GM21825 (cell line): ENCODE results near the gene CD52.
"Not testable (repeated sequence)": the region's sequence is repeated elsewhere in the genome, so short reads cannot be mapped to it uniquely, and the experiment has no call there.

Experiments
- ATAC-seq: cut with Tn5 transposase; IDR thresholded peaks from one replicate; pipeline ENCODE4 v1.9.1; 2021; ENCODE audit warnings: mild to moderate bottlenecking, moderate library complexity; ENCODE audit not compliant: unreplicated experiment

Gene CD52

DNA sequence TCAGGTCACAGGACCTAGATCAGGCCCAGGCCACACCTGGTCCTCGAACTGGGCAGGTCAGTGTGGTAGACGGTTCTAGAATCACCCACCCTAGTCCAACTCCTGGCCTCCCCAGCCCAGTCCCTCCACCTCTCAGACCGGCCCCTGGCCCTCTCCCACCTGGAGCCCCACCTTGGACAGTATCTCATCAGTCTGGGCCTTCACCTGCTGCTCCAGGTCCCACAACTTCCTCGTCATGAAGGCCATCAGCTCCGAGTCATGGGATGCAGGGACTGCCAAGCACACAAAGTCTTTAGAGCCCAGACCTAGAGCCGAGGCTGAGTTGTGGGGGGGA, 20.0 kb upstream of the CD52 start:
- ATAC-seq: no peak

DNA sequence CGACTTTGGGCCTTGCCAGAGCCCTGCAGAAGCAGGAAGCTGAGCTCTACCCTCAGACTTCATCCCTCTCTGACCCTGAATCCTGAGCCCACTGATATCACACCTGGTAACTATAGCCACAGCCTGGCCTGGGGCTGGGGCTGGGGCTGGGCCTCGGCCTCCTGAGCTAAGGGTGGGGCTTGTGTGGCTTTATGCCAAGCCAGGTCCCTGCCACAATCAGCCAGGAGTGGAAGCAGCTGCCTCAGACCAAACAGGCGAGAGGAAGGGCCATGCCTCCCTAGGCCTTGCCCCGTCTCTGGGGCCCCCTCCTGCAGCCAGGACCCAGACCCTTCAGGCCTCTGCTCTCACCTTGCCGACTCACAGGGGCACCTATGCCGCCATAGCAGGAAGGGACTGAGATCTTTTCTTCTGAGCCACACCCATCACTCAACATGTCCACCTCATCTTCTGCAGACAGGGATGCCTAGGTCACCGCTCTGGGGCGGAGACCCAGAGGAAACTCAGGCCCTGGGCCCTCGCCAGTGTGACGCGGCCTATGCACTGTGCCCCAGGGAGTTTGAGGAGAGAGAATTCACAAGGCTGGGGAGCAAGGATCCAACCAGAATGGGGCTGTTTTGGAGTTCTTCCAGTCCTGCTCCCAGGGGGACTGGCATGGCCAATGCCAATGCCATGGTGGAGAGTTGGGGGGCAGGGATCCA, 17.0 kb upstream of the CD52 start:
- no peak for ATAC-seq

DNA sequence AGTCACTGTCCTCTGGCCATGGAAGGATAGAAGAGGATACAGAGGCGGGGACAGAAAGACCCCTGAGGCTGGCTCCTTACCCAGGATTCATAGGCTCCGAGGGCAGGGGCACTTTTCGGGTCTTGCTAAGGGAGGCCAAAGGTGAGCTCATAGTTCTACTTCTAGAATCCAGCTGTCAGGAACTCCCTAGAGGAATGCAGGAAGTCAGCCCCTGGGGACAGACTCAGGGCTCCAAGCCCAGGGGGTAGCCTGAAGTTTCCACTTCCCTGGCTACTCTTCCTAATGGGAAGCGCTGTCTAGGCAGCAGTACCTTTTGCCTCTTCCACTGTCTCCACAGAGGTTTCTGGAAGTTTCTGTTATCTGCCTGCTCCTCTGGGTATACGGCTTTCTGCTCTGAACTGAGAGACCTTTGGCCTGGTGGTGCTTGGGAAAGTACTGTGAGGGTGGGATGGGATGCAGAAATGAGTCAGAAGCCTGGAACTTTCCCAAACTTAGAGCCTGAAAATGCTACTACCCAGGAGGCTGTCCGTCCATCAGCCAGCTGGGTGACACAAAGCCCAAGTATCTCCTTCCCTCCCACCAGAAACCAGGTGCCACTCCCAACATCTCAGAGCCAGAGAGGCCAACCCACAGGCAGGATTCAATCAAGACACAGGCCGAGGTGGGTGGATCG, 14.9 kb upstream of the CD52 start:
- no peak for ATAC-seq

DNA sequence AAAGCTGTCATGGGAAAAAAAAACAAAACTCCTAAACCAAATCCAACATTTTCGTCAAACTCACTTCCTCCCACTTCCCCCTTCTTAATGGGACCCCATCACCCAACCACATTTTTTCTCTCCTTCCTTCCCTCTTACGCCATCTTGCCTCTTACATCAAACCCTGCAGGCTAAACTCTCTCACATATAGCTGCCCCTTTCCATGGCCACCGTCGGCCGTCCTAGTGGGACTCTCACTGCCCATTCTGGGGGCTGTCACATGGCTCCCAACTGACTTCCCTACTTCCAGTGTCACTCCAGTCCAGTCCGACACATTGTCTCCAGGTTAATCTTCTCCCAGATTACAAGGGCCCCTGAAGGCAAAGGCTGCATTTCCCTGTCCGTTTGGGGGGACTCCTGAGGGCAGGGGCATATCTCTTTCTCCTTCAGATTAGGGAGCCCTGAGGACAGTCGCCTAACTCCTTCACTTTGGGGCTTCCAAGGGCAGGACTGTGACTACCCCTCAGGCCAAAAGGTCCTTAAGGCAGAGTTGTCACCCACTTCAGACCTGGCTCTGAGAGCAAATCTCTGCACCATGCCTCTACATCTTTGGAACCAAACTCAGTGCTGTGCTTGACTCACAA, 12.0 kb upstream of the CD52 start:
- ATAC-seq: peak; percentile 4

DNA sequence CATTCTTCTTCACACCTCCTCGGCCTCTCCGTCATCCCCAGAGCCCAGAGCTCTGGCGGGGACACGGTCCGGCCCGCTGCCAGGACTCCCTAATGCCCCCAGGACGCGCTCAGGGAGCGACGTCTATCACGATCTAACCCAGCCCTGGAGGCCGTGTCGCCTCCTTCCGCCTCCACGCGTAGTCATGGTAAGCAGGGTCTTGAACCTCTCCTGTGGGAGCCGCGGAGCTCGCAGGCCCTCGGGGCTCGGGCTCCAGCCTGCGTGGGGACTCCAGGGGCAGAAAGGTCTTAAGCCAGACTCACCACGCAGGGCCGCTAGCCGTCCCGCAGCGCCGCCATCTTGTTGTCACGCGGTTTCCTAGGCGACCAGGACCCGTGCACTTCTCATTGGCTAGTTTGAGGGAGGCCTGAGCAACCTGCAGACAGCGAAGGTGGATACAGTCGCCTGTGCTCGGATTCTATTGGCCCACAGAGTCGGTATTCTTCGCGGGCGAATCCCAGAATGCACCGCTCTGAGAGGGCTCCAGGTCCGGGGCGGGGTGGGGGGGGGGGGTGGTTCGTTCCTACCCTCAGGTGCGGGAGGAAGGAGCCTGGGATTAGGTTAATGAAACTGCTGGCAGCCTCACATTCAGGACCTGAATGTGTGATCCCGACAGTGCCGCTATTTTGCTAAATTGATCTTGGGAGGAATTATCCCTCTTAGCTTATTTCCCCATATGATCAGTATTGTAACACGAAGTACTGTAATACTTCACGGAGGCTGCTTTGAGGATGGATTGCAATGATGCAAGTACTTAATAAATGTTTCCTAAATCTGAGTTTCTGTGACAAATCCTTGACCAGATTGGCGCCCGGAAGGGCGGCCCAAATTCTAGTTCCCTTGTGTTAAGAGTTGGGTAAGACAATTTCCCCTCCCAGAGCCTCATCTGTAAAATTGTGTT, 11.2 kb upstream of the CD52 start, which contains the start of gene UBXN11:
UBXN11 (minus strand) TSS at position 347 of the 940 bp plus-strand sequence. CDS start 3,753 bp downstream, outside the sequence.
- peak; percentile 97 for ATAC-seq

DNA sequence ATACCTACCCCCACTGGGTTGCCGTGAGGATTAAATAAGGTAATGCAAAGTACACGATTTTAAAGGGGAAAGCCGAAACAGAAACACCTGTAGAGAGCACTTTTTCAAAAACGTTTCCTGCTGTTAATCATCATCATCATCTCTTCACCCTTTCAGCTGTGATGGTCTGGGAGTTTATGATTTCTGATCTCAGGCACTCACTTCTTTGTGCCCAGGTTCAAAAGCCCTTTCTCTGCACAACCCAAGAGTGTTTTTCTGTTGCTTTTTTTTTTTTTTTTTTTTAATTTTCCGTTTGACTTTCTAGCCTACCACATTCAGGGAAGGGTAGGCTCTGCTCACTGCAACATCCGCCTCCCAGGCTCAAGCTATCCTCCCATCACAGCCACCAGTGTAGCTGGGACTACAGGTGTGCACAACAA, 10.4 kb upstream of the CD52 start:
- no peak for ATAC-seq

DNA sequence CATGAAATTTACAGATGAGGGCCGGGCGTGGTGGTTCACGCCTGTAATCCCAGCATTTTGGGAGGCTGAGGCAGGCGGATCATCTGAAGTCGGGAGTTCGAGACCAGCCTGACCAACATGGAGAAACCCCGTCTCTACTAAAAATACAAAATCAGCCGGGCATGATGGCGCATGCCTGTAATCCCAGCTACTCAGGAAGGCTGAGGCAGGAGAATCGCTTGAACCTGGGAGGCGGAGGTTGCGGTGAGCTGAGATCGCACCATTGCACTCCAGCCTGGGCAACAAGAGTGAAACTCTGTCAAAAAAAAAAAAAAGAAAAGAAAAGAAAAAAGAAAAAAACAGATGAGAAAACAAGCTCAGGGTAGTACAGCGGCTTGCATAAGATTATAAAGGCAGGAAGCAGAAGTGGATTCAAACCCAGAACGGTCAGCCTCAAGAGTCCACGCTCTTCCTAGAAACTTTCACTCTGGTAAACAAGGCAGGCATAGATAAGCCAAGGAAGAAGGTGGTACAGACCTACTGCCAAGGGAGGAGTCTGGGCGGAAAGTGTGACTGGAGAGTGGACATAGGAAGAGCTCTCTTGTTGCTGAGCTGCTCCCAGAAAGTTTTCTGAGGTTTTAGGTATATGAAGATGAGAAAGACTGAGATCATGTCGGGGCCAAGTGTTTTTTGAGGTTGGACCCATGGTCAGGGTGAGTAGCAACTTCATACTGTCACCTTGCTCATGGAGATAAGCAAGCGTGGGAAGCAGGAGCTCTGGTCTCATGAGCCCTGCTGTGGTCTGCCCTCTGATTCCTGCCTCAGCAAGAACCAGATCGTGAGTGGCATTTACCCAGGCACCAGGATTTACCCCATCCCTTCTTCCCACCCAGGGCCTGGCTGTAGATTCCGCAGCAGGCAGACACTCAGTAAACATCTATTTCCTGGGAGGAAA, 9.5 kb upstream of the CD52 start:
- not testable (repeated sequence) for ATAC-seq

DNA sequence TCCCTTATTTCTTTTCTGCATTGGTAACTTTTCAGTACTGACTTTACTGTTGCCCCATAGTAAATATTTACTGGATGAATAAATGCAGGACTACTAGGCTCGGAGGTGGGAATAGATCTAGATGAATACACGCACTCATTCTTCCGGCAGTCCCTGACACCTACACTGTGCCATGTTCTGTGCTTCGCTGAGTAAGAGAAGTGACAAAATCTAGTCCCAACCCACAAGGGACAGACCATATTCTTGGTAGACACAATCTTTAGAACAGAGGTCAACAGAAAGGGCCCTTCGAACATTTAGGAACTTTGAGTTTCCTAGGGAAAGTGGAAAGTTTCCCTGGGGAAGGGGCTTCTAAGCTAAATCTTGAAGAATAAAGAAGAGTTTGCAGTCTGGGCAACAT, 3.3 kb upstream of the CD52 start:
- no peak for ATAC-seq

DNA sequence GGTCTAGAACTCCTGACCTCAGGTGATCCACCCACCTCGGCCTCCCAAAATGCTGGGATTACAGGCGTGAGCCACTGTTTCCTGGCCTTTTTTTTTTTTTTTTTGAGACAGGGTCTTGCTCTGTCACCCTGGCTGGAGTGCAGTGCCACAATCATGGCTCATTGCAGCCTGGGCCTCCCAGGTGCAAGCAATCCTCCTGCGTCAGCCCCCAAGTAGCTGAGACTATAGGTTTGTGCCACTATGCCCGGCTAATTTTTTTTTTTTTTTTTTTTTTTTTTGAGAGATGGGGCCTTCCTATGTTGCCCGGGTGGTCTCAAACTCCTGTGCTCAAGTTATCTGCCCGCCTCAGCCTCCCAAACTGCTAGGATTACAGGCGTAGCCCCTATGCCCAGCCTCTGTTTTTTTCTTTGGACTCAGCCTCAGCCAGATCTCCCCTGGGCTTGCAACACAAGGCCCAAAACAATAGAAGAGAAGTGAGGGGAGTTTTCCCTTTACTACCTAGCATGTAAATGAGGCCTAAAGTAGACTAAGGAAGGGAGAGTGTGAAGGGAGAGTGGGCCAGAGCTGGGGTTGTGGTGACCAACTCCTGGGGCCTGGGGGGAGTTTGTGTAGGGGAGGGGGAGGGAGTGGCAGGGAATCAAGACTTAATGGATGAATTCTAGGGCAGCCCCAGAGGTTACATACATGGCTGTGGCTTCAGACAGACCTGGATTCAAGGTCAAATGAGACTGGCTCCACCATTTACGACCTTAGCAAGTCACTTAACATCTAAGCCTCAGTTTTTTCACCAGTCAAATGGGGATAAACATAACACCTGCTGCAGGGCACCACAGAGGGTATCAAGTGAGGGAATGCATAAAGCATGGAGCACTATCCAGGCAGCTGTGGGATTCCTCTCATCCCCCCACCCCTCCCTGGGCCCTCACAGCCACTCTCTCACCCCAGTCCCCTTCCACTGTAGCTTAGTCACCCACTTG, 1.6 kb upstream of the CD52 start:
- no peak for ATAC-seq

DNA sequence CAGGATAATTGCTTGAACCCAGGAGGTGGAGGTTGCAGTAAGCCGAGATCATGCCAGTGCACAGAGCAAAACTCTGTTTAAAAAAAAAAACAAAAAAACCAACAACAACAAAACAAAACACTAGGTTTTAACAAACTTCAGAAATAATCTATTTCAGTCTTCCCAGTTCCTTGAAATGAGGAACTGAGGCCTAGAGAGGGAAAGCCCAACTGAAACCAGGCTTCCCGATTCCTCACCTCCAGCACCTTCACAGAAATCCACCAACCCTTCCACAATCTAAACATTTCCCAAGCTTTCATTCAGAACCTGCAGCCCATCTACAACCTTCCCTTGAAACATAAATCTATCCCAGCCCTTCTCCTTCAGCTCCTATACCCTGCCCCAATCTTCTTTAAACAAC, 612 bp upstream of the CD52 start:
- no peak for ATAC-seq

DNA sequence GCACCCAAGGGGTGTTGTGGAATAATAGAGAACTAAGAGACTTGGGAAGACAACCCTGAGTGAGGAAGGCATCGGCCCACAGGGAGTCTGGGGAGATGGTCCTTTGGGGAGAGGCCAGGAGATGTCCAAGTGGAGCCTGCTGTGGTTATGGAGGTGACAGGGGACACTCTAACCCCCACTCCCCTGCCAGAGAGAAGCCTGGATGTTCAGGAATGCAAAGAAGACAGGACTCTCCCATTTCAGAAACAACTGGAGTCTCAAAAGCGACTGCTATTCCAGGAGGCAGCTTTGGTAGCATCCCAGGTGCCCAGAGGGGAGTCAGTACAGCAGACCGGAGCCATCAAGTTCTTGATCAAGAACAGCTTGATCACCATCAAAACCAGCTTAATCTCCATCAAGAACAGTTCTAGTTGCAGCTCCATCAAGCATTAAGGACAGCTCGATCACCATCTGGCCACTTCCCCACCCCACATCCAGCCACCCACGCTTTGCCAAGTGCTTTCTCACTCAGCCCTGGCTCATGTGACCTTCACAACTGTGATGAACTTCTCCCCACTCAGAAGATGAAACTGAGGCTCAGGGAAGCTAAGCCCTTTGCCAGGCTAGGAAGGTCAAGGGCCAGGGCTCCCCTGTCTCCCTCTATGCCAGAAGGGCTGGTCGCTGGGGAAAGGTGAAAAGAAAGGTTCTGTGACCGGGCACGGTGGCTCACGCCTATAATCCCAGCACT, 743 bp downstream of the CD52 start:
- no peak for ATAC-seq

DNA sequence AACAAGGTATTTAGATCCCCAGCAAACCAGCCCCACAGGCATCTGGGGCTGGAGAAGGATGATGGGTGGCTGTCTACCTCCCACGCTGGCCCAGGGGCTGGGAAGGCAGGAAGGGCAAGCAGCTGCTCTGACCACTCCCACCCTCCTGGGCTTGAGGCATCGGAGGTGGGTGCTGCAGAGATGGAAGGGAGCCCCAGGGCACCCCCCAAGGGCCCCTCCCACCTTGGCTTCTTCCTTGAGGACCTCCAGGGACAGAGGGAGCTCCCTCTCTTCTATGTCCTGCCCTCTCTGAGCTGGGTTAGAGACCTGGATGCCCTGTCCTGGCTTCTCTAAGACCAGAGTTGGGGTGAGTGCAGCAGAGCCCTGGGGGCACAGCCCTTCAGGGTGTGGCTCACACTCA, 3.1 kb downstream of the CD52 start:
- no peak for ATAC-seq

DNA sequence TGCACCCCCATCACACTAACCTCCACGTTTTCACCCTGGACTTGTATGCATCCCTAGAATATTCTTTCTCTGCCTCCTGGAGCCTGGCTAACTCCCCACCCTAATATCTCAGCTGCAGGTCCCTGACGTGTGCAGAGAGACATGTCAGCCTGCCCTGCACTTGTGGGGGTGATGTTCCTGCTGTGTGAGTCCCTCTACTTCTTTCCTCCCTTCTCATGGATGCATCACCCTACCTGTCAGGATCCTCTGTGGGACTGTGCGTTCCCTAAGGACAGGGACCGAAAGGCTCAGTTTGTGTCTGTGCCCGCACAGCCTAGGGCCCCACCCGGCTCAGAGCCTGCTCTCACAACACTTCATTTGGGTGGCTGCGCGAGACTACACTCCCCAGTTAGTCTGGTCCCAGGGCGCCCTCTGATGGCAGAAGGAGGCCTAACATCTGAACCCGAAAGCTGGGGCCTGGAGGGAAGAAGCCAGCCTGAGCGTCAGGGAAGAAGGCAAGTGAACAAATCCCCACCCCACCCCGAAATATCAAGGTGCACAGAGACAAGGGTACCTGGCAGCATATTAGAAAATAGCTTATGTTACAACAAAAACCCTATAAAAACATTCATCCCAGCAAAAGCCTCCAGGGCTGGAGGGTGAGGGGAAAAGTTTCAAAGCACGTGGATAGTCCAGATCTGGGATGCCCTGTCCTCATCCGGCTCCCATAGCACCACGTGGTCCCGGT, 3.7 kb downstream of the CD52 start:
- peak; percentile 34 for ATAC-seq

DNA sequence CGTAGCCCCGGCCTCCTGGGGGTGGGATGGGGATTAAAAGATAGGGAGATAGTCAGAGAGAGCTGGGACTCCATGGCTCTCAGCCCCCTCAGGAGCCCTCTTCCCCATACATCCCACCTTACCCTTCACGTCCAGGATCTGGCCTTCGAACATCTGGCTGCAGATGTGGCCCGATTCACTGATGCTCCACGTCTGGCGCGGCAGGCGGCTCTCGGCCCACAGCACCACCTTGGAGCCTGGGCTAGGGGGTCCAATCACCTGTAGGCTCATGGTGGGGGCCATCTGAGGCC, 4.2 kb downstream of the CD52 start:
- no peak for ATAC-seq

DNA sequence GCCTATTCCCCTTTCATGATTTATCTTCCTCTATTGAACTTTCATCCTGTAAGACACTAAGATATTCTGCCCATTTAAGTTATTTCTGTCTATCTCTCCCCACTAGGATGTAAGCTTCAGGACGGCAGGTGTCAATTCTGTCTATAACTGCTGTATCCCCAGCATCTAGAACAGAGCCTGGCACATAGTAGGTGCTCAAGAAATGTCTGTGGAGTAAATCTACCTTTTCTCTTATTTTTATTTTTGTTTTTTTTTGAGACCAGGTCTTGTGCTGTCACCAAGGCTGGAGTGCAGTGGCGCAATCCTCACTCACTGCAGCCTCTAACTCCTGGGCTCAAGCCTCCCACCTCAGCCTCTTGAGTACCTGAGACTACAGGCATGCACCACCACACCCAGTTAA, 5.6 kb downstream of the CD52 start:
- no peak for ATAC-seq

DNA sequence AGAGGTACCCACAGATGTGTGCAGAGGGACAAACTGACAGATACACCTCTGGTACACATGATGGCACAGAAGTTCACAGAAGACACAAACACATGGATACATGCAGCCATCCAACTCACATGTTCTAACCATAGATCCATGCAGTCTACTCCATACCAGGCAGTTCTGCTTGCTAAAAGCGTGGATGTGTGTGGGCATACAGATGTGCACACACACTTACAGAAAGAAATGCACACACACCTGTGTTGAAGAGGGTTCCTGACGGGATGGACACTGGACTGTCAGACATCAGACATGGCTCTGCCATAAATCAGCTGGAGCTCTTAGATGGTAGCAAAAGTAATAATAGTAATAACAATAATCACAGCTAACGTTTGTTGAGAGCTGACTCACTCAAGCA, 6.8 kb downstream of the CD52 start:
- ATAC-seq: no peak

DNA sequence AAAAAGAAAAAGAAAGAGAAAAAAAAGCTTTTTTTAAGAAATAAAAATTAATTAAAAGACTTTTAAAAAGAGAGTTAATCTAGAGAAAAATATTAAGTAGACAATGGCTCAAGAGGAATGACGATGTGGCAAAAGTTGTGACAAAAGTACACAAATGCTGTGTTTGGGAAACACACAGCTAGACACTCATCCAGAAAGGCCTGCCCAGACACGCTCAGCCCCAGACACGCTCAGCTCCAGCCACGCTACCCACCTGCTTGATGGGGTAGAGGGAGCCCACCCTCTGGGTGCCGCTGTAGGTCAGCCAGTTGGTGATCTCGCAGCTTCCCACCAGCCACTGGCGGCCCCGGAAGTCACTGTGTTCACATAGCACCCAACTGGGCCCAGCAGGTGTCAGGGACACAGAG, 10.2 kb downstream of the CD52 start:
- no peak for ATAC-seq

DNA sequence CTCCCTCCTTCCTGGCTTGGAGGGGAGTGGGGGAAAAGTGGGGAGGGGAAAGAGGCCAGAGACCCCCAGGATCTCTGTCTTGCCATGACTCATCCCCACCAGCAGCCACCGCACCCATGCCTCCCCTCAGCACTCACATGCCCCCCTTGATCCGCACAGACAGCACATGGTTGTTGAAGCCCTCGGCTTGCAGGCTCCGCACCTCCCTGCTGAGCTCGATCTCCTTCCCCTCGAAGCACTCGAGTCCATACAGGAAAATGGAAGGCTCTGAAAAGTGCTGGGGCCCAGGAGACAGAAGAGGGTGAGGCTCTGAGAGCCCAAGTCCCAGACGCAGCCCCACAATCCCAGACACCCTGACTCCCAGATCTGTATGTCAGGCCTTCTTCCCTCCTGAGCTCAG, 10.8 kb downstream of the CD52 start:
- no peak for ATAC-seq
